Stimulated activated CD8-positive, alpha-beta memory T cell treated with anti-CD3 and anti-CD28 coated beads, Interleukin-15, amount 100 ng/mL, for 4 hours (primary cell): ENCODE data around the gene CPA2.
"Not testable (repeated sequence)": the region's sequence is repeated elsewhere in the genome, so short reads cannot be mapped to it uniquely, and the experiment has no call there.

Experiments used
- DNase-seq, 2 donors: peaks; one replicate each; pipeline ENCODE4 v3.0.0-alpha.2; 2020; ENCODE audit warnings: low read depth in 2 of 2

The CPA2 gene

GRCh38 chr7:130266258-130266960, at the start of gene CPA2:
CPA2 (plus strand) TSS chr7:130266863; CDS start chr7:130266882, 19 bp downstream.
- no peak for DNase-seq

DNA sequence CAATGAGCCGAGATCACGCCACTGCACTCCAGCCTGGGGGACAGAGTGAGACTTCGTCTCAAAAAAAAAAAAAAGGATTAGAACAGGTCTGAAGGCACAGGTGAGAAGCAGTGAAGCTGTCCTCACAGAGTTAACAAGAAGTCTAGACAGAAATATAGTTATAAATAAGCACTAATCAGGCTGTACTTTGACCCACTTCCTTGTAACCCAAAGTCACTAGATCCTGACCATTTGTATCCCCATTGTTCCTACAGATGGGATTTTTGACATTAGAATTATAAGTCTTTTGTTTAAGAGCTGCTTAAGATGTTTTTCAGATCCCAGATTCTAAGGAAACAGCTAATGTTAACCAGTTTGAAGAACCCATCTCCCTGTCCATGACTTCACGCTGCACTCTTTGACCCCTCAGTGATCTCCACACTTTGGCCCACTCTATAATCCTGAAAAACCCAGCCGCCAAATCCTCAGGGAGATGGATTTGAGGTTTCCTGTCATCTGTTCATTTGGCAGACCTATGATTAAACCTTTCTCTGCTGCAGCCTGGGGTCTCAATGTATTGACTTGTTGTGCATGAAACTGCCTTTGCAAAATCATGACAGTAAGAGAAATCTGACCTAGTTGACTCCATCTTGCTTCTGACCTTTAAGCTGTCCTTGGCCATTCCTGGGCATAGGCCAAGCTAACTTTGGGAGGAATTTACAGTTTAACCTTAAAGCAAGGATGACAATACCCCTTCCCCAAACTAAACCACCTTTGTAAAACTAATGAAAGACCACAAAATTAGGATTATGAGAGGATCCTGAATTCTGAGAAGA, 47.6 kb upstream of the CPA2 start:
- no peak for DNase-seq

DNA sequence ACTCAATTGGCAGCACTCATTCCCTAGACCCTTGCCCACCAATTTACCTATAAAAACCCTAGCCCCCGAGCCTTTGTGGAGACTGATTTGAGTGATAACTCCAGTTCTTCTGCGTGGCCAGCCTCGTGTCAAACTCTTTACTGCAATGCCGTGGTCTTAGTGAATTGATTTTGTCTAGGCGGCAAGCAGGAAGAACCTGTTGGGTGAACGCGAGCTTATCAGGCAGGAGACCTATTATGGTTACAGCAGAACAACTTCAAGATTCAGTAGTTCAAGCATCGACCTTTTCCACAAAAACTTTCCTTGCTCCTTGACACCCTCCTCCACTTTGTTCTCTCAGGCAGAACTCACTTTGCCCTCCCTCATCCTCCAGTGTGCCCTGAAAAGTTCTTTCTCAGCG, 46.8 kb upstream of the CPA2 start:
- DNase-seq: no peak

DNA sequence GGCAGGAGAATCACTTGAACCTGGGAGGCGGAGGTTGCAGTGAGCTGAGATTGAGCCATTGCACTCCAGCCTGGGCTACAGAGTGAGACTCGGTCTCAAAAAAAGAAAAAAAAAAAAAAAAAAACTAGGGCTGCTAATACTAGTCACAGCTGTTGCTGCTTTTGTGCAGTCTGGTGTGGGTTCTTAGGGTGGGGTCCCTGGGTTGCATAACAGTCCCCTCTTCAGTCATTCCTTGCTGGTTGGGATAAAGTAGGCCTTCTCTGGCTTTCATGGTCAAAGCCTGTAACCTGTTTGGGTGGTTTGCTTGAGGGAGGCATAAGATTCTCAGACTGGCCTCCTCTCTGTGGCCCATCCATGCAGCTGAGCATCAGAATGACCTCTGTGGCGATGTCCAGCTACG, 44.9 kb upstream of the CPA2 start:
- DNase-seq: no peak

DNA sequence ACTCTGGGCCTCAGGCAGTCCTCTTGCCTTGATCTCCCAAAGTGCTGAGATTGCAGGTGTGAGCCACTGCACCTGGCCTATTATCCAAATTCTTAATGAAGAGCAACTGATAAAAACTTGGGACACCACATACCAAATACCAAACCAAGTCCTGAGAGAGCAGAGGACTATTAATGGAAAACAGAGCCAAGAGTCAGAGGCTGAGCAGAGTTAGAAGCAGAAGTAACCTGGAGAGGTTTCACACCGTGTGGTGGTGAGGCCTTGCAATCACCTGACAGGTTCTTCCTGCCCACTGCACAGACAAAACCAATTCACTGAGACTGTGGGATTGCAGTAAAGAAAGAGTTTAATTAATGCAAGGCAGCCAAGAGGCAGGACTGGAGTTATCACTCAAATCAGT, 43.0 kb upstream of the CPA2 start:
- DNase-seq: no peak

- DNase-seq: no peak
Measured at GRCh38 chr7:130224210-130224609, 42.5 kb upstream of the CPA2 start.

DNA sequence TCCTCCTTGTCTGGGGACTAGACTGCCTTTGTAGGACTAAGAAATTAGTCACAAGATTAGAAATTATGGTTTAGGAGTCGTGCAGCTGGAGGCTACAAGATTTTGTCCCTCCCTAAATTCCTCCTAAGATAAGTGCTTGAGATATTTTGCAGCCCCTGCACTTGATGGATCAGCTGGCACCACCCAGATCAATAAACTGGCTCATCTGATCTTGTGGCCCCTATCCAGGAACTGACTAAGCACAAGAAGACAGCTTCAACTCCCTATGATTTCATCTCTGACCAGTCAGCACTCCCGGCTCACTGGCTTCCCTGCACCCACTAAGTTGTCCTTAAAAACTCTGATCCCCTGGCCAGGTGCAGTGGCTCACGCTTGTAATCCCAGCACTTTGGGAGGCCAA, 41.7 kb upstream of the CPA2 start:
- DNase-seq: not testable (repeated sequence)

DNA sequence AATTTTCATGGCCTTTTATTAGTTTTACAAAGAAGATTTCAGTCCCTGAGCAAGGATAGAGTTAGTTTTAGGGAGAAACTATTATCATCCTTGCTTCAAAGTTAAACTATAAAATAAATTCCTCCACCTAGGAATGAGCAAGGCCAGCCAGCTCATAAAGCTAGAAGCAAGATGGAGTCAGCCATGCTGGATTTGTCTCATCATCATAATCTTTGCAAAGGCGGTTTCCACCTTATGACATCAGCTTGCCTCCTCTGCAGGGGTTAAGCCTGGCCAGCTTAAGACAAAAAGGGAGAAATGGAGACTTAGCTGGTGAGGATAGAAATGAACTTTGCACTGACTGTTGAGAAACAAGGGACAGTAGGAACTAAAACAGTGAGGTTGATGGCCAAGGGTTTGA, 40.3 kb upstream of the CPA2 start:
- no peak for DNase-seq

GRCh38 chr7:130227883-130228575, 38.6 kb upstream of the CPA2 start:
- no peak for DNase-seq

- DNase-seq: no peak
Measured at GRCh38 chr7:130228840-130229502, 37.7 kb upstream of the CPA2 start.

GRCh38 chr7:130229981-130230380, 36.7 kb upstream of the CPA2 start:
- DNase-seq: not testable (repeated sequence)

- no peak for DNase-seq
Measured at GRCh38 chr7:130231792-130232191, 34.9 kb upstream of the CPA2 start.

- no peak for DNase-seq
Measured at GRCh38 chr7:130232209-130232608, 34.5 kb upstream of the CPA2 start.

GRCh38 chr7:130234078-130234477, 32.6 kb upstream of the CPA2 start:
- no peak for DNase-seq

DNA sequence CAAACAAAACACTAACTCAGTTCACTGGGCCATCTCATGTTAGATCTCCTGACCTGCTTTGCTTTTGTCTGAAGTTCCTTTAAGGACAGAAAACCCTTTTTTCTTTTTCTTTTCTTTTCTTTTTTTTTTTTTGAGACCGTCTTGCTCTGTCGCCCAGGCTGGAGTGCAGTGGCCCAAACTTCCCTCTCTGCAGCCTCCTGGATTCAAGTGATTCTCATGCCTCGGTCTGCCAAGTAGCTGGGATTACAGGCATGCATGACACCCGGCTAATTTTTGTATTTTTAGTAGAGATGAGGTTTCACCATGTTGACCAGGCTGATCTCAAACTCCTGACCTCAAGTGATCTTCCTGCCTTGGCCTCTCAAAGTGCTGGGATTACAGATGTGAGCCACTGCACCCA, 30.3 kb upstream of the CPA2 start:
- not testable (repeated sequence) for DNase-seq

- no peak for DNase-seq
Measured at GRCh38 chr7:130240240-130240639, 26.4 kb upstream of the CPA2 start.

DNA sequence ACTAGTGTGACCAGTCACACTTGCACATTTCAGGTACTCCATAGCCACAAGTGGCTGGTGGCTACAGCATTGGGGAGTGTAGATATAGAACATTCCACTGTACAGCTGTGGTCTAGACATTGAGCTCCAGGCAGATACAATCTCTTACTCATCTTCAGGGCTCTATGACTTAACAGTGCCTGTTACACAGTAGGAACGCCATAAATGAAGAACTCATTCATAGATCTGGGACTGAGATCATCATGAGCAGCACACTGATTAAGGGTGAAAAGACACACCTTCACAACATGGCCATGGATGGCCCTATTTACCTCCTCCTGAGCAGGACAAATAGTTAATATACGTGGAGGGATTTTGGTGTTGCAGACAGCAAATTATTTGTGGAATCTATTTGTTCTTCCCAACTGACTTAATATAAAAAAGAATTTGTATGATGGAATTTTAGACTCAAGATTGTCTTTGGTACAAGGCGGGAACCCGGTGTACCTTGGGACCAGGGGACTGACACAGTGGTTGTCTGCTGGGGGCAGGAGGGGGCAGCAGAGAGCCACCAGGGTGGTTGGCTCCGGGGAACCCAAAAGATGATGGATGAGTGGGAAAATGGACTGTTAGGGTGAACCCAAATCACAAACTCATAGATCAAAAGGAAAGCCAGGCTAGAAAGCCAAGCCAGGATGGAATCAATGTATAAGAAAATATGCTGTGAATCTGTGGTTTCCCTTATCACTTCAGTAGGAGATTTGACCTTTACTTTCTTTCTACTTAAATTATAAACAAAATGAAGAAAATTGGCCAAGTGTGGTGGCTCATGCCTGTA, 24.3 kb upstream of the CPA2 start:
- peak; percentile 3 to 10 for DNase-seq

DNA sequence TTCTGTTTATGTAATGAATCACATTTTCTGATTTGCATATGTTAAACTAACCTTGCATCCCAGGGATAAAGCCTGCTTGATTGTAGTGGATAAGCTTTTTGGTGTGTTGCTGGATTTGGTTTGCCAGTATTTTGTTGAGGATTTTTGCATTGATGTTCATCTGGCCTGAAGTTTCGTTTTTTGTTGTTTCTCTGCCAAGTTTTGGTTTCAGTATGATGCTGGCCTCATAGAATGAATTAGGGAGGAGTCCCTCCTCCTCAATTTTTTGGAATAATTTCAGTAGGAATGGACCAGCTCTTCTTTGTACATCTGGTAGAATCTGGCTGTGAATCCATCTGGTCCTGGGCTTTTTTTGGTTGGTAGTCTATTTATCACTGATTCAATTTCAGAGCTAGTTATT, 23.2 kb upstream of the CPA2 start:
- not testable (repeated sequence) for DNase-seq

DNA sequence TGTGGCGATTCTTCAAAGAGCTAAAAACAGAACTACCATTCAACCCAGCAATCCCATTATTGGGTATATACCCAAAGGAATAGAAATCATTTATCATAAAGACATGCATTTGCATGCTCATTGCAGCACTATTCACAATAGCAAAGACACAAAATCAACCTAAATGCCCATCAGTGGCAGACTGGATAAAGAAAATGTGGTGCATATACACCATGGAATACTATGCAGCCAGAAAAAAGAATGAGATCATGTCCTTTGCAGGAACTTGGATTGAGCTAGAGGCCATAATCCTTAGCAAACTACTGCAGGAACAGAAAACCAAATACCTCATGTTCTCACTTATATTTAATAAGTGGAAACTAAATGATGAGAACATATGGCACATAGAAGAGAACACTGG, 20.2 kb upstream of the CPA2 start:
- DNase-seq: not testable (repeated sequence)

- DNase-seq: not testable (repeated sequence)
Measured at GRCh38 chr7:130248842-130249241, 17.8 kb upstream of the CPA2 start.

DNA sequence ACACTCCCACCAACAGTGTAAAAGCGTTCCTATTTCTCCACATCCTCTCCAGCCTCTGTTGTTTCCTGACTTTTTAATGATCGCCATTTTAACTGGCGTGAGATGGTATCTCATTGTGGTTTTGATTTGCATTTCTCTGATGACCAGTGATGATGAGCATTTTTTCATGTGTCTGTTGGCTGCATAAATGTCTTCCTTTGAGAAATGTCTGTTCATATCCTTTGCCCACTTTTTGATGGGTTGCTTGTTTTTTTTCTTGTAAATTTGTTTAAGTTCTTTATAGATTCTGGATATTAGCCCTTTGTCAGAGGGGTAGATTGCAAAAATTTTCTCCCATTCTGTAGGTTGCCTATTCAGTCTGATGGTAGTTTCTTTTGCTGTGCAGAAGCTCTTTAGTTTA, 17.0 kb upstream of the CPA2 start:
- not testable (repeated sequence) for DNase-seq
